CD14-positive monocyte (primary cell): ENCODE data around the gene RASSF7. TPM values are rescaled to one million over a fixed set of nuclear protein-coding genes. Genes with fewer than 3 reads are reported as not detected.
"Not testable (repeated sequence)": the region's sequence is repeated elsewhere in the genome, so short reads cannot be mapped to it uniquely, and the experiment has no call there.

ENCODE experiments used
- DNase-seq, 3 donors: peaks; one replicate each; pipeline ENCODE4 v3.0.0-alpha.2; 2011 to 2022
- H2AFZ ChIP-seq: 2 replicates; pipeline ENCODE4 v1.6.0; 2012; ENCODE audit warnings: mild to moderate bottlenecking, low read depth, low read length, inconsistent platforms; ENCODE audit not compliant: insufficient read depth, poor library complexity, severe bottlenecking
- H3K27ac ChIP-seq, 2 donors: 1 replicate in 1 of 2; 2 replicates in 1 of 2; pipeline ENCODE4 v1.5.1; 2012 to 2013; ENCODE audit warnings: low read length in 2 of 2, control low read depth in 1 of 2, inconsistent platforms in 1 of 2, low read depth in 1 of 2, mild to moderate bottlenecking in 1 of 2
- H3K27me3 ChIP-seq, 2 donors: one replicate each; pipeline versions ENCODE4 v1.6.0 to v1.6.1; 2011 to 2013; ENCODE audit warnings: low read length in 2 of 2; ENCODE audit not compliant: control insufficient read depth in 2 of 2, insufficient read depth in 2 of 2
- H3K36me3 ChIP-seq, 2 donors: replicated peaks in 1 of 2; 1 replicate in 1 of 2; 2 replicates in 1 of 2; pipeline versions ENCODE4 v1.5.1 to v1.6.1; 2012 to 2013; ENCODE audit warnings: low read length in 2 of 2, control low read depth in 1 of 2, inconsistent platforms in 1 of 2, mild to moderate bottlenecking in 1 of 2; ENCODE audit not compliant: insufficient read depth in 2 of 2, control insufficient read depth in 1 of 2
- H3K4me1 ChIP-seq, 2 donors: 1 replicate in 1 of 2; 2 replicates in 1 of 2; pipeline versions ENCODE4 v1.5.1 to v1.6.1; 2012 to 2013; ENCODE audit warnings: low read length in 2 of 2, control low read depth in 1 of 2, inconsistent platforms in 1 of 2, mild to moderate bottlenecking in 1 of 2, moderate library complexity in 1 of 2; ENCODE audit not compliant: insufficient read depth in 2 of 2, control insufficient read depth in 1 of 2
- H3K4me2 ChIP-seq: replicated peaks from 2 replicates; pipeline ENCODE3; 2012; ENCODE audit warnings: low read length, moderate library complexity, mild to moderate bottlenecking; ENCODE audit not compliant: poor library complexity, severe bottlenecking; ENCODE audit errors: extremely low read depth
- H3K4me3 ChIP-seq, 3 experiments: fragments of 200-600 bp in 1 of 3; sonication (generic) in 1 of 3; replicated peaks in 1 of 3; 1 replicate in 2 of 3; 2 replicates in 1 of 3; pipeline ENCODE4 v1.5.1; 2011 to 2013; ENCODE audit warnings: low read length in 3 of 3, mild to moderate bottlenecking in 3 of 3, control low read depth in 2 of 3, low read depth in 2 of 3, inconsistent platforms in 1 of 3, moderate library complexity in 1 of 3
- H3K79me2 ChIP-seq: 2 replicates; pipeline ENCODE4 v1.6.0; 2012; ENCODE audit warnings: mild to moderate bottlenecking, control low read depth, inconsistent platforms, low read length, moderate library complexity; ENCODE audit not compliant: insufficient read depth
- H3K9ac ChIP-seq: 2 replicates; pipeline ENCODE4 v1.6.0; 2017; ENCODE audit warnings: low read length, mild to moderate bottlenecking; ENCODE audit not compliant: insufficient read depth, poor library complexity, severe bottlenecking
- H3K9me3 ChIP-seq, 2 donors: replicated peaks in 1 of 2; 1 replicate in 1 of 2; 2 replicates in 1 of 2; pipeline versions ENCODE4 v1.5.1 to v1.6.1; 2012 to 2013; ENCODE audit warnings: low read length in 2 of 2, control low read depth in 1 of 2; ENCODE audit not compliant: control insufficient read depth in 1 of 2, insufficient read depth in 1 of 2
- H4K20me1 ChIP-seq: 2 replicates; pipeline ENCODE4 v1.6.0; 2012; ENCODE audit warnings: mild to moderate bottlenecking, low read length, control low read depth, moderate library complexity; ENCODE audit not compliant: insufficient read depth
- H3K27ac Mint-ChIP-seq, 7 donors: one replicate each; pipeline ENCODE4 v1.8.0; 2020; ENCODE audit warnings: mild to moderate bottlenecking in 7 of 7, mixed read lengths in 7 of 7, moderate library complexity in 6 of 7, inconsistent platforms in 2 of 7
- H3K27me3 Mint-ChIP-seq, 3 donors: one replicate each; pipeline ENCODE4 v1.8.0; 2021 to 2022; ENCODE audit warnings: low read depth in 3 of 3, mild to moderate bottlenecking in 3 of 3, mixed read lengths in 3 of 3, moderate library complexity in 3 of 3, inconsistent platforms in 1 of 3
- H3K36me3 Mint-ChIP-seq, 2 donors: one replicate each; pipeline ENCODE4 v1.8.0; 2020; ENCODE audit warnings: mixed read lengths in 2 of 2, inconsistent platforms in 1 of 2, mild to moderate bottlenecking in 1 of 2
- H3K4me1 Mint-ChIP-seq: one replicate; pipeline ENCODE4 v1.8.0; 2020; ENCODE audit warnings: mild to moderate bottlenecking, mixed read lengths
- H3K4me3 Mint-ChIP-seq, 2 donors: one replicate each; pipeline ENCODE4 v1.8.0; 2020; ENCODE audit warnings: mild to moderate bottlenecking in 2 of 2, mixed read lengths in 2 of 2, moderate library complexity in 1 of 2
- H3K9me3 Mint-ChIP-seq, 7 donors: one replicate each; pipeline ENCODE4 v1.8.0; 2020 to 2022; ENCODE audit warnings: mixed read lengths in 7 of 7, mild to moderate bottlenecking in 6 of 7, moderate library complexity in 6 of 7, inconsistent platforms in 2 of 7
- CTCF ChIP-seq: fragments of 200-600 bp; IDR thresholded peaks from one replicate; pipeline ENCODE4 v1.8.0; 2022; ENCODE audit warnings: antibody characterized with exemption, mild to moderate bottlenecking
- WGBS: methylation state at CpG from one replicate; pipeline ENCODE4 v1.1.5; 2013; ENCODE audit warnings: missing lambda C conversion rate; ENCODE audit not compliant: insufficient coverage; 5-methylcytosine and 5-hydroxymethylcytosine counted together
- intact Hi-C, 2 donors: fragments of 100-400 bp; cut with micrococcal nuclease; formaldehyde crosslinking; loops; one replicate each; pipeline versions ENCODE4 v1.15.0 to v1.15.1; 2023
- polyA plus RNA-seq, 3 donors: library from polyadenylated mRNA; depleted of rRNA in 1 of 3; unstranded in 2 of 3; stranded (reverse) in 1 of 3; fragments of 300-500 nt in 2 of 3; fragments of >200 nt in 1 of 3; fragmentation: Illumina TruSeq in 2 of 3; gene quantifications; 1 replicate in 2 of 3; 2 replicates in 1 of 3; pipeline ENCODE4 v1.2.3, GENCODE V29; 2012 to 2021

The RASSF7 gene
- polyA plus RNA-seq, 3 donors, result 10.0 to 26.5 (median 12.4) TPM

GRCh38 chr11:515131-515530 lies 45.6 kb upstream of the RASSF7 start:
- no peak overlapping the region for H3K4me3 Mint-ChIP-seq
- Histone ChIP-seq H3K9ac (no peak overlapping the region), H3K4me3 (no peak overlapping the region), H3K4me2 (no peak overlapping the region), H3K27ac (no peak overlapping the region), H3K4me1 (peaks cover 25 to 27% of the 10 kb centered on the region in 2 donors), H3K36me3 (peaks cover 0 to 2% of the 10 kb centered on the region in 2 donors), H2AFZ (no peak overlapping the region), H4K20me1 (no peaks in the 10 kb centered on the region), H3K27me3 (no peaks in the 10 kb centered on the region), H3K79me2 (no peaks in the 10 kb centered on the region), H3K9me3 (peaks cover 5 to 16% of the 10 kb centered on the region in 2 donors)
- peaks cover 0 to 5% (median 3%) of the 10 kb centered on the region in 3 donors for H3K27me3 Mint-ChIP-seq
- H3K36me3 Mint-ChIP-seq, result peaks cover 12 to 46% of the 10 kb centered on the region in 2 donors
- DNase-seq, result no peak
- intact Hi-C loops, result no loop called here
- peaks cover 12 to 19% (median 13%) of the 10 kb centered on the region in 7 donors for H3K9me3 Mint-ChIP-seq
- TF ChIP-seq CTCF, result no peak
- peaks cover 30% of the 10 kb centered on the region for H3K4me1 Mint-ChIP-seq
- H3K27ac Mint-ChIP-seq, result peak overlapping the region in 1 of 7 donors; percentile 68
- 76% methylated on average over 5 of the region's 6 CpGs for WGBS

GRCh38 chr11:516400-516799 lies 44.4 kb upstream of the RASSF7 start:
- no peak for DNase-seq
- intact Hi-C loops, result no loop called here
- H4K20me1 ChIP-seq, result no peaks in the 10 kb centered on the region
- H3K4me3 ChIP-seq, result no peak overlapping the region
- H3K27ac ChIP-seq, result no peak overlapping the region
- no peak overlapping the region for H3K27ac Mint-ChIP-seq
- no peaks in the 10 kb centered on the region for H3K27me3 ChIP-seq
- no CpG with 5 or more reads among the region's 4 CpGs for WGBS
- H3K4me3 Mint-ChIP-seq, result no peak overlapping the region
- no peak overlapping the region for H2AFZ ChIP-seq
- no peak overlapping the region for H3K4me2 ChIP-seq
- H3K36me3 ChIP-seq, result no peaks in the 10 kb centered on the region
- no peak overlapping the region for H3K9ac ChIP-seq
- H3K36me3 Mint-ChIP-seq, result peaks cover 12 to 35% of the 10 kb centered on the region in 2 donors
- TF ChIP-seq CTCF, result no peak
- peaks cover 0 to 5% (median 3%) of the 10 kb centered on the region in 3 donors for H3K27me3 Mint-ChIP-seq
- no peaks in the 10 kb centered on the region for H3K79me2 ChIP-seq
- H3K4me1 ChIP-seq, result peaks cover 25 to 27% of the 10 kb centered on the region in 2 donors
- H3K4me1 Mint-ChIP-seq, result peaks cover 30% of the 10 kb centered on the region
- peaks cover 5 to 16% of the 10 kb centered on the region in 2 donors for H3K9me3 ChIP-seq
- peaks cover 12 to 19% (median 14%) of the 10 kb centered on the region in 7 donors for H3K9me3 Mint-ChIP-seq

GRCh38 chr11:516918-517685 lies 43.7 kb upstream of the RASSF7 start:
- H3K27ac ChIP-seq, H3K27me3 ChIP-seq, H3K36me3 ChIP-seq, H3K27me3 Mint-ChIP-seq, H2AFZ ChIP-seq, H3K9ac ChIP-seq, H4K20me1 ChIP-seq, H3K79me2 ChIP-seq, H3K4me2 ChIP-seq, H3K4me3 Mint-ChIP-seq, H3K4me3 ChIP-seq, DNase-seq, intact Hi-C loops: not testable (repeated sequence)
- peaks cover 25 to 27% of the 10 kb centered on the region in 2 donors for H3K4me1 ChIP-seq
- Mint-ChIP-seq H3K36me3 (peaks cover 8 to 35% of the 10 kb centered on the region in 2 donors), H3K4me1 (peaks cover 28% of the 10 kb centered on the region), H3K9me3 (peaks cover 12 to 19% (median 14%) of the 10 kb centered on the region in 7 donors), H3K27ac (peak overlapping the region in 1 of 7 donors; percentile 76)
- H3K9me3 ChIP-seq, result peaks cover 5 to 16% of the 10 kb centered on the region in 2 donors
- 87% methylated on average over 32 of the region's 43 CpGs for WGBS
